Peyer's patch (tissue), 4 donors: ENCODE measurements around the gene FKBP9.

ENCODE experiments used
- CTCF ChIP-seq, 6 experiments: fragments of 450-650 bp in 4 of 6; fragments of 200-600 bp in 2 of 6; sonication (generic) in 1 of 6; IDR thresholded peaks; one replicate each; pipeline ENCODE4 v1.5.1; 2017 to 2019; ENCODE audit warnings: antibody characterized with exemption in 6 of 6, mild to moderate bottlenecking in 3 of 6, moderate library complexity in 1 of 6
- POLR2A ChIP-seq, 2 donors: fragments of 450-650 bp; IDR thresholded peaks; one replicate each; pipeline ENCODE4 v1.5.1; 2017; ENCODE audit warnings: antibody characterized with exemption in 2 of 2, mild to moderate bottlenecking in 2 of 2, moderate library complexity in 2 of 2

GRCh38 chr7:32937344-32938174, 19.7 kb upstream of the FKBP9 start:
- TF ChIP-seq POLR2A (IDR thresholded peaks at IDR 0.05): no peak
- TF ChIP-seq CTCF (IDR thresholded peaks at IDR 0.05): no peak
